ENCODE measurements around the gene SLC66A2.
"Not testable (repeated sequence)": the region's sequence is repeated elsewhere in the genome, so short reads cannot be mapped to it uniquely, and the experiment has no call there.

Gene SLC66A2

GRCh38 chr18:79951545-79952455, at the start of gene SLC66A2:
TSS of gene SLC66A2 (minus strand) at chr18:79951653. CDS start at chr18:79950926, 727 bp downstream.
- H3K4me3 ChIP-seq (ENCODE audit: low read length), result peak within 1 kb of the TSS; percentile 63
- no peak for DNase-seq (ENCODE audit: low read depth)
- TF ChIP-seq CTCF (conservative IDR thresholded peaks at IDR 0.05; ENCODE audit: low read depth, low read length), result no peak

- TF ChIP-seq CTCF (conservative IDR thresholded peaks at IDR 0.05; ENCODE audit: low read depth, low read length), result no peak
- no peak overlapping the region for H3K4me3 ChIP-seq (ENCODE audit: low read length)
- no peak for DNase-seq (ENCODE audit: low read depth)
These were observed 49.4 kb upstream of the SLC66A2 start for GRCh38 chr18:80000877-80001276.

GRCh38 chr18:79999701-80000100, 48.2 kb upstream of the SLC66A2 start:
- not testable (repeated sequence) for DNase-seq (ENCODE audit: low read depth)

GRCh38 chr18:79991494-79991893, 40.0 kb upstream of the SLC66A2 start:
- TF ChIP-seq CTCF (conservative IDR thresholded peaks at IDR 0.05; ENCODE audit: low read depth, low read length), result no peak
- no peak overlapping the region for H3K4me3 ChIP-seq (ENCODE audit: low read length)
- no peak for DNase-seq (ENCODE audit: low read depth)

More at GRCh38 chr18:79999701-80000100, 48.2 kb upstream of the SLC66A2 start:
- H3K4me3 ChIP-seq (ENCODE audit: low read length), result not testable (repeated sequence)

- TF ChIP-seq CTCF (conservative IDR thresholded peaks at IDR 0.05; ENCODE audit: low read depth, low read length), result no peak
- H3K4me3 ChIP-seq (ENCODE audit: low read length), result peak overlapping the region; percentile 86
- no peak for DNase-seq (ENCODE audit: low read depth)
These were observed 37.7 kb upstream of the SLC66A2 start for GRCh38 chr18:79989195-79989497.

- peak; percentile 64 for DNase-seq (ENCODE audit: low read depth)
- TF ChIP-seq CTCF (conservative IDR thresholded peaks at IDR 0.05; ENCODE audit: low read depth, low read length), result no peak
- H3K4me3 ChIP-seq (ENCODE audit: low read length), result peak within 1 kb of the TSS; percentile 86
These were observed 37.2 kb upstream of the SLC66A2 start, which contains the start of gene TXNL4A for GRCh38 chr18:79988451-79989194. TSS of gene TXNL4A (minus strand) at chr18:79988563. CDS start at chr18:79988392, 171 bp downstream.

- no peak for DNase-seq (ENCODE audit: low read depth)
- peak; percentile 47 for TF ChIP-seq CTCF (conservative IDR thresholded peaks at IDR 0.05; ENCODE audit: low read depth, low read length)
- peak overlapping the region; percentile 86 for H3K4me3 ChIP-seq (ENCODE audit: low read length)
These were observed 36.6 kb upstream of the SLC66A2 start for GRCh38 chr18:79988071-79988450.

All from retinal pigment epithelial cell (primary cell).